OCI-LY3 (cell line): ENCODE measurements around the gene VIL1.

Experiments used
- EZH2phosphoT487 ChIP-seq: fragments of 200-600 bp; shearing (Covaris generic); IDR thresholded peaks from 2 replicates; pipeline ENCODE4 v1.6.1; 2018; ENCODE audit warnings: antibody characterized with exemption, mixed run types, low read depth
- TF ChIP-seq, protein P1 (sequence below): fragments of 200-600, 300-600 bp; sonication (generic); IDR thresholded peaks from 2 replicates; pipeline ENCODE4 v1.5.1; 2014; ENCODE audit warnings: antibody characterized with exemption, low read length, low read depth

DNA sequence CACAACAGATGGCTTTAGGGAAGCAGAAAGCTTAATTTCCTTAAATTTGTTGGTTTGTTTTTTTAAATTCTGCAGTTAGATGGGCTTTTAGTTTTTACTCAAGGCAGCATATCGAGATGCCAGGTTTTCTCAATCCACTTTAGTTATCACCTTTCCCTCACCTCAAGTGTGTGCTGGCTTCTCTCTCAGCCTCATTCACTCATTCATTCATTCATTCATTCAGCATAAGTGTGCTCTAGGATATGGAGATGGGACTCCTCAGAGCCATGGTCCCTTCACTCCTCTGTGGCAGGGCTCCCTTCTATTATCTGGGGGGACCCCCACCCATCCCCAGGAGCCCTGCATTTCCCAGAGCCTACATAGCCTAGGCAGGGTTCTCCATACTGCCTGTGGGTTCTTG, 19.0 kb downstream of the VIL1 start:
- TF ChIP-seq, protein P1, sequence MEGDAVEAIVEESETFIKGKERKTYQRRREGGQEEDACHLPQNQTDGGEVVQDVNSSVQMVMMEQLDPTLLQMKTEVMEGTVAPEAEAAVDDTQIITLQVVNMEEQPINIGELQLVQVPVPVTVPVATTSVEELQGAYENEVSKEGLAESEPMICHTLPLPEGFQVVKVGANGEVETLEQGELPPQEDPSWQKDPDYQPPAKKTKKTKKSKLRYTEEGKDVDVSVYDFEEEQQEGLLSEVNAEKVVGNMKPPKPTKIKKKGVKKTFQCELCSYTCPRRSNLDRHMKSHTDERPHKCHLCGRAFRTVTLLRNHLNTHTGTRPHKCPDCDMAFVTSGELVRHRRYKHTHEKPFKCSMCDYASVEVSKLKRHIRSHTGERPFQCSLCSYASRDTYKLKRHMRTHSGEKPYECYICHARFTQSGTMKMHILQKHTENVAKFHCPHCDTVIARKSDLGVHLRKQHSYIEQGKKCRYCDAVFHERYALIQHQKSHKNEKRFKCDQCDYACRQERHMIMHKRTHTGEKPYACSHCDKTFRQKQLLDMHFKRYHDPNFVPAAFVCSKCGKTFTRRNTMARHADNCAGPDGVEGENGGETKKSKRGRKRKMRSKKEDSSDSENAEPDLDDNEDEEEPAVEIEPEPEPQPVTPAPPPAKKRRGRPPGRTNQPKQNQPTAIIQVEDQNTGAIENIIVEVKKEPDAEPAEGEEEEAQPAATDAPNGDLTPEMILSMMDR: no peak
- TF ChIP-seq EZH2phosphoT487: no peak
